Vagina (tissue), 2 donors: ENCODE results near the gene FRA10AC1.

Source experiments
- POLR2A ChIP-seq, 2 donors: fragments of 450-650 bp; IDR thresholded peaks; one replicate each; pipeline ENCODE4 v1.6.1; 2017; ENCODE audit warnings: antibody characterized with exemption in 2 of 2, mild to moderate bottlenecking in 2 of 2, moderate library complexity in 2 of 2
- TF ChIP-seq, protein P1 (sequence below), 3 experiments: fragments of 450-650 bp in 2 of 3; fragments of 200-600 bp in 1 of 3; sonication (generic) in 1 of 3; IDR thresholded peaks; one replicate each; pipeline ENCODE4 v1.5.1; 2017 to 2019; ENCODE audit warnings: antibody characterized with exemption in 3 of 3, mild to moderate bottlenecking in 2 of 3, moderate library complexity in 2 of 3

DNA sequence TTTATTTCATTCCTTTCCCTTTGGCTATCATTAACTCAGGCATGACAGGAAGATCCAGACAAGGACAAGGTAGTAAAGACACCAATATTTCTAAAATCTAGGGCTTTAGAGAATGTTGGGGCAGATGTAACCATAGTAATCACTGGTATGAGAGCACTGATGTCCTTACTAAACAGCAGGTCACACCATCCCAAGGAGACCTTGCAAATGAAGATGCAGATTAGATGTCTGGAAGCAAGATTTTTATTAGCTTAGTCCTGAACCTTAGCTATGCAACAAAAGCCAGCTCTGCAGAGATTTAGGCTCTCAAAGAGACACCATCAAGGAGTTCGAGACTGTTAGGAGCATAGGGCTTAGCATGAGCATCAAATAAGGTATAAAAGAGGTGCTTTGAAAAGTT is 23.6 kb upstream of the FRA10AC1 start:
- TF ChIP-seq, protein P1, sequence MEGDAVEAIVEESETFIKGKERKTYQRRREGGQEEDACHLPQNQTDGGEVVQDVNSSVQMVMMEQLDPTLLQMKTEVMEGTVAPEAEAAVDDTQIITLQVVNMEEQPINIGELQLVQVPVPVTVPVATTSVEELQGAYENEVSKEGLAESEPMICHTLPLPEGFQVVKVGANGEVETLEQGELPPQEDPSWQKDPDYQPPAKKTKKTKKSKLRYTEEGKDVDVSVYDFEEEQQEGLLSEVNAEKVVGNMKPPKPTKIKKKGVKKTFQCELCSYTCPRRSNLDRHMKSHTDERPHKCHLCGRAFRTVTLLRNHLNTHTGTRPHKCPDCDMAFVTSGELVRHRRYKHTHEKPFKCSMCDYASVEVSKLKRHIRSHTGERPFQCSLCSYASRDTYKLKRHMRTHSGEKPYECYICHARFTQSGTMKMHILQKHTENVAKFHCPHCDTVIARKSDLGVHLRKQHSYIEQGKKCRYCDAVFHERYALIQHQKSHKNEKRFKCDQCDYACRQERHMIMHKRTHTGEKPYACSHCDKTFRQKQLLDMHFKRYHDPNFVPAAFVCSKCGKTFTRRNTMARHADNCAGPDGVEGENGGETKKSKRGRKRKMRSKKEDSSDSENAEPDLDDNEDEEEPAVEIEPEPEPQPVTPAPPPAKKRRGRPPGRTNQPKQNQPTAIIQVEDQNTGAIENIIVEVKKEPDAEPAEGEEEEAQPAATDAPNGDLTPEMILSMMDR (IDR thresholded peaks at IDR 0.05) = no peak
- no peak for TF ChIP-seq POLR2A (IDR thresholded peaks at IDR 0.05)
